ENCODE results near the gene ZSCAN5A.
A peak's percentile ranks its signal among the peaks of the same experiment; 100 is the strongest.

The ZSCAN5A gene

GRCh38 chr19:56290104-56290503 lies 24.5 kb downstream of the ZSCAN5A start:
- no peaks in the 10 kb centered on the region for H3K79me2 ChIP-seq (ENCODE audit: control insufficient read depth, insufficient read depth, low read length, poor library complexity)
- no peak overlapping the region for H4K91ac ChIP-seq (ENCODE audit: low read depth, low read length)
- no peaks in the 10 kb centered on the region for H3K79me1 ChIP-seq (ENCODE audit: low read length)
- H3K4me1 ChIP-seq (ENCODE audit: control insufficient read depth in 1 of 2, insufficient read depth in 2 of 2, low read length in 2 of 2) = no peaks in the 10 kb centered on the region
- no peak overlapping the region for H2BK5ac ChIP-seq (ENCODE audit: low read depth, low read length, poor library complexity)
- no peak overlapping the region for H3K4ac ChIP-seq (ENCODE audit: low read depth, low read length)
- H3K18ac ChIP-seq (ENCODE audit: low read length) = no peak overlapping the region
- no peak overlapping the region for H2BK12ac ChIP-seq (ENCODE audit: low read length)
- H3K36me3 ChIP-seq (ENCODE audit: control insufficient read depth in 1 of 2, insufficient read depth in 2 of 2, low read length in 2 of 2) = peaks cover 2 to 5% of the 10 kb centered on the region in 2 experiments
- no peak overlapping the region for H2BK120ac ChIP-seq (ENCODE audit: insufficient read depth, low read length, poor library complexity)
- no peak overlapping the region for H3K14ac ChIP-seq (ENCODE audit: low read length)
- H3K27ac ChIP-seq (ENCODE audit: low read depth, low read length) = no peak overlapping the region
- no peak overlapping the region for H3K9ac ChIP-seq (ENCODE audit: low read length)
- H3K9me3 ChIP-seq (ENCODE audit: insufficient read depth, low read depth, low read length) = peaks cover 2% of the 10 kb centered on the region
- H2AK5ac ChIP-seq (ENCODE audit: low read length) = no peak overlapping the region
- no peak overlapping the region for H3K4me3 ChIP-seq (ENCODE audit: low read depth, low read length)
- no peak for DNase-seq
- H3K27me3 ChIP-seq (ENCODE audit: insufficient read depth, low read length) = no peaks in the 10 kb centered on the region
- no peak overlapping the region for H4K12ac ChIP-seq (ENCODE audit: low read depth, low read length)
- H3K23ac ChIP-seq (ENCODE audit: low read length) = no peak overlapping the region
- H2AFZ ChIP-seq (ENCODE audit: insufficient read depth, low read length, poor library complexity) = no peak overlapping the region
- H3K4me2 ChIP-seq (ENCODE audit: low read length) = no peak overlapping the region
- no peak overlapping the region for H4K8ac ChIP-seq (ENCODE audit: low read depth, low read length)

GRCh38 chr19:56284746-56285145 lies 29.9 kb downstream of the ZSCAN5A start:
- H3K14ac ChIP-seq (ENCODE audit: low read length) = no peak overlapping the region
- no peak overlapping the region for H3K23ac ChIP-seq (ENCODE audit: low read length)
- H2AK5ac ChIP-seq (ENCODE audit: low read length) = no peak overlapping the region
- no peaks in the 10 kb centered on the region for H3K27me3 ChIP-seq (ENCODE audit: insufficient read depth, low read length)
- no peak overlapping the region for H3K9ac ChIP-seq (ENCODE audit: low read length)
- H3K4me1 ChIP-seq (ENCODE audit: control insufficient read depth in 1 of 2, insufficient read depth in 2 of 2, low read length in 2 of 2) = no peaks in the 10 kb centered on the region
- no peaks in the 10 kb centered on the region for H3K79me2 ChIP-seq (ENCODE audit: control insufficient read depth, insufficient read depth, low read length, poor library complexity)
- no peak overlapping the region for H4K91ac ChIP-seq (ENCODE audit: low read depth, low read length)
- no peak overlapping the region for H2BK12ac ChIP-seq (ENCODE audit: low read length)
- no peak for DNase-seq
- no peak overlapping the region for H3K4ac ChIP-seq (ENCODE audit: low read depth, low read length)
- WGBS (ENCODE audit: extremely low coverage, insufficient coverage, insufficient read length) = no CpG with 5 or more reads among the region's 3 CpGs
- no peak overlapping the region for H3K4me2 ChIP-seq (ENCODE audit: low read length)
- no peak overlapping the region for H2BK5ac ChIP-seq (ENCODE audit: low read depth, low read length, poor library complexity)
- H3K79me1 ChIP-seq (ENCODE audit: low read length) = no peaks in the 10 kb centered on the region
- no peak overlapping the region for H2BK120ac ChIP-seq (ENCODE audit: insufficient read depth, low read length, poor library complexity)
- H4K12ac ChIP-seq (ENCODE audit: low read depth, low read length) = no peak overlapping the region
- no peak overlapping the region for H4K8ac ChIP-seq (ENCODE audit: low read depth, low read length)
- H3K36me3 ChIP-seq (ENCODE audit: control insufficient read depth in 1 of 2, insufficient read depth in 2 of 2, low read length in 2 of 2) = peaks cover 2 to 4% of the 10 kb centered on the region in 2 experiments
- H3K18ac ChIP-seq (ENCODE audit: low read length) = no peak overlapping the region
- no peak overlapping the region for H2AFZ ChIP-seq (ENCODE audit: insufficient read depth, low read length, poor library complexity)
- H3K9me3 ChIP-seq (ENCODE audit: insufficient read depth, low read depth, low read length) = no peaks in the 10 kb centered on the region
- H3K27ac ChIP-seq (ENCODE audit: low read depth, low read length) = no peak overlapping the region
- H3K4me3 ChIP-seq (ENCODE audit: low read depth, low read length) = no peak overlapping the region

DNA sequence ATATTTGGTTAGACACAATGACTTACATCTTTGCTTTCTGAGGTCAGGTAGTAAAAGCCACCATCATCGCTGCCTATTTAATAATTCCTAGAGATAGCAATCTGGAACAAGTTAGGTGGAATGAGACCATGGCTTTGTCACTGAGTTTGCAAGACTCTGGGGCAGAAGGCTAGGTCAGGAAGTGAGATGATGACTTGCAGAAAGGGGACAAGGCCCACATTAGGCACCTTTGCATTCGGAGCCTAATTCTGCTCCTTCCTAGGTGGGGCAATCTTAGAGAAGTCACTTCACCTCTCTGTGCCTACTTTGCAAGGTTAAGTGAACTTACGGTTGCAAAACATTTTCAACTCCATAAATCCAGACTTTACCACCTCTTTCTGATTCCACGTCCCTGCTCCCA lies 31.8 kb downstream of the ZSCAN5A start:
- Histone ChIP-seq H3K18ac (ENCODE audit: low read length) (no peak overlapping the region), H4K91ac (ENCODE audit: low read depth, low read length) (no peak overlapping the region), H3K14ac (ENCODE audit: low read length) (no peak overlapping the region), H2BK12ac (ENCODE audit: low read length) (no peak overlapping the region), H2AK5ac (ENCODE audit: low read length) (no peak overlapping the region), H4K12ac (ENCODE audit: low read depth, low read length) (no peak overlapping the region), H3K4ac (ENCODE audit: low read depth, low read length) (no peak overlapping the region), H3K27ac (ENCODE audit: low read depth, low read length) (no peak overlapping the region), H3K36me3 (ENCODE audit: control insufficient read depth in 1 of 2, insufficient read depth in 2 of 2, low read length in 2 of 2) (peaks cover under 1 to 4% of the 10 kb centered on the region in 2 experiments), H3K79me2 (ENCODE audit: control insufficient read depth, insufficient read depth, low read length, poor library complexity) (no peaks in the 10 kb centered on the region), H4K8ac (ENCODE audit: low read depth, low read length) (no peak overlapping the region), H3K79me1 (ENCODE audit: low read length) (no peaks in the 10 kb centered on the region), H2BK5ac (ENCODE audit: low read depth, low read length, poor library complexity) (no peak overlapping the region), H3K9ac (ENCODE audit: low read length) (no peak overlapping the region), H2AFZ (ENCODE audit: insufficient read depth, low read length, poor library complexity) (no peak overlapping the region), H3K23ac (ENCODE audit: low read length) (no peak overlapping the region), H3K27me3 (ENCODE audit: insufficient read depth, low read length) (no peaks in the 10 kb centered on the region), H3K4me3 (ENCODE audit: low read depth, low read length) (no peak overlapping the region), H2BK120ac (ENCODE audit: insufficient read depth, low read length, poor library complexity) (no peak overlapping the region), H3K4me2 (ENCODE audit: low read length) (no peak overlapping the region), H3K9me3 (ENCODE audit: insufficient read depth, low read depth, low read length) (no peaks in the 10 kb centered on the region), H3K4me1 (ENCODE audit: control insufficient read depth in 1 of 2, insufficient read depth in 2 of 2, low read length in 2 of 2) (no peaks in the 10 kb centered on the region)
- no peak for DNase-seq
- WGBS (ENCODE audit: extremely low coverage, insufficient coverage, insufficient read length) = no CpG with 5 or more reads among the region's 4 CpGs

- Histone ChIP-seq H3K23ac (ENCODE audit: low read length) (no peak overlapping the region), H2AFZ (ENCODE audit: insufficient read depth, low read length, poor library complexity) (no peak overlapping the region), H3K4me3 (ENCODE audit: low read depth, low read length) (no peak overlapping the region), H2BK120ac (ENCODE audit: insufficient read depth, low read length, poor library complexity) (no peak overlapping the region), H3K27me3 (ENCODE audit: insufficient read depth, low read length) (no peaks in the 10 kb centered on the region), H3K36me3 (ENCODE audit: control insufficient read depth in 1 of 2, insufficient read depth in 2 of 2, low read length in 2 of 2) (no peaks in the 10 kb centered on the region), H3K79me2 (ENCODE audit: control insufficient read depth, insufficient read depth, low read length, poor library complexity) (no peaks in the 10 kb centered on the region), H4K12ac (ENCODE audit: low read depth, low read length) (no peak overlapping the region), H4K91ac (ENCODE audit: low read depth, low read length) (no peak overlapping the region), H3K4me1 (ENCODE audit: control insufficient read depth in 1 of 2, insufficient read depth in 2 of 2, low read length in 2 of 2) (no peaks in the 10 kb centered on the region), H3K27ac (ENCODE audit: low read depth, low read length) (no peak overlapping the region), H3K9ac (ENCODE audit: low read length) (no peak overlapping the region), H3K14ac (ENCODE audit: low read length) (no peak overlapping the region), H3K18ac (ENCODE audit: low read length) (no peak overlapping the region), H3K4me2 (ENCODE audit: low read length) (no peak overlapping the region), H2AK5ac (ENCODE audit: low read length) (no peak overlapping the region), H3K9me3 (ENCODE audit: insufficient read depth, low read depth, low read length) (no peaks in the 10 kb centered on the region), H3K79me1 (ENCODE audit: low read length) (no peaks in the 10 kb centered on the region), H4K8ac (ENCODE audit: low read depth, low read length) (no peak overlapping the region), H2BK5ac (ENCODE audit: low read depth, low read length, poor library complexity) (no peak overlapping the region), H3K4ac (ENCODE audit: low read depth, low read length) (no peak overlapping the region), H2BK12ac (ENCODE audit: low read length) (no peak overlapping the region)
- DNase-seq = peak; percentile 7 to 24
- no CpG with 5 or more reads among the region's 6 CpGs for WGBS (ENCODE audit: extremely low coverage, insufficient coverage, insufficient read length)
Observed at GRCh38 chr19:56273563-56274117, 41.0 kb downstream of the ZSCAN5A start.
